Measurements from ENCODE around the gene ZYG11B.
"Not testable (repeated sequence)": the region's sequence is repeated elsewhere in the genome, so short reads cannot be mapped to it uniquely, and the experiment has no call there.

The ZYG11B gene

GRCh38 chr1:52707927-52708655 lies 18.2 kb upstream of the ZYG11B start:
- DNase-seq = no peak

- DNase-seq = no peak
Measured at GRCh38 chr1:52709016-52709415, 17.2 kb upstream of the ZYG11B start.

- no peak for DNase-seq
Measured at GRCh38 chr1:52713590-52713989, 12.7 kb upstream of the ZYG11B start.

- DNase-seq = not testable (repeated sequence)
Measured at GRCh38 chr1:52715296-52715695, 11.0 kb upstream of the ZYG11B start.

GRCh38 chr1:52723260-52723659 lies 3.0 kb upstream of the ZYG11B start:
- DNase-seq = no peak

GRCh38 chr1:52725903-52726264 lies 369 bp upstream of the ZYG11B start:
- no peak for DNase-seq

- DNase-seq = no peak
Measured at GRCh38 chr1:52727114-52727586, 897 bp downstream of the ZYG11B start.

GRCh38 chr1:52727956-52728656 lies 1.9 kb downstream of the ZYG11B start:
- no peak for DNase-seq

GRCh38 chr1:52733368-52733767 lies 7.1 kb downstream of the ZYG11B start:
- no peak for DNase-seq

GRCh38 chr1:52735371-52735770 lies 9.1 kb downstream of the ZYG11B start:
- DNase-seq = not testable (repeated sequence)

- no peak for DNase-seq
Measured at GRCh38 chr1:52738148-52738547, 11.9 kb downstream of the ZYG11B start.

- no peak for DNase-seq
Measured at GRCh38 chr1:52738893-52739292, 12.6 kb downstream of the ZYG11B start.

- DNase-seq = no peak
Measured at GRCh38 chr1:52739699-52740467, 13.6 kb downstream of the ZYG11B start.

- DNase-seq = no peak
Measured at GRCh38 chr1:52741259-52741658, 15.0 kb downstream of the ZYG11B start.

GRCh38 chr1:52746189-52746588 lies 19.9 kb downstream of the ZYG11B start:
- DNase-seq = no peak

GRCh38 chr1:52747450-52747849 lies 21.2 kb downstream of the ZYG11B start:
- DNase-seq = no peak

- DNase-seq = no peak
Measured at GRCh38 chr1:52748119-52748518, 21.9 kb downstream of the ZYG11B start.

GRCh38 chr1:52749496-52749895 lies 23.2 kb downstream of the ZYG11B start:
- not testable (repeated sequence) for DNase-seq

GRCh38 chr1:52750139-52750538 lies 23.9 kb downstream of the ZYG11B start:
- not testable (repeated sequence) for DNase-seq

GRCh38 chr1:52751589-52752483 lies 25.6 kb downstream of the ZYG11B start:
- DNase-seq = no peak

GRCh38 chr1:52752484-52752826 lies 26.2 kb downstream of the ZYG11B start:
- no peak for DNase-seq

- no peak for DNase-seq
Measured at GRCh38 chr1:52753169-52753568, 26.9 kb downstream of the ZYG11B start.

- no peak for DNase-seq
Measured at GRCh38 chr1:52756020-52756419, 29.8 kb downstream of the ZYG11B start.
